ENCODE data around the gene PTPRC. TPM values are rescaled to one million over a fixed set of nuclear protein-coding genes. Genes with fewer than 3 reads are reported as not detected.

The PTPRC gene
- polyA plus RNA-seq, 5 donors = 7.0 to 10.8 (median 9.5) TPM

GRCh38 chr1:198701250-198701649 is 62.4 kb downstream of the PTPRC start:
- no peak for DNase-seq

- no peak for DNase-seq
Measured at GRCh38 chr1:198701766-198702539, 63.1 kb downstream of the PTPRC start.

- no peak for DNase-seq
Measured at GRCh38 chr1:198708761-198709525, 70.1 kb downstream of the PTPRC start.

- DNase-seq = no peak
Measured at GRCh38 chr1:198711837-198712236, 73.0 kb downstream of the PTPRC start.

- no peak for DNase-seq
Measured at GRCh38 chr1:198713081-198713480, 74.2 kb downstream of the PTPRC start.

GRCh38 chr1:198714271-198714670 is 75.4 kb downstream of the PTPRC start:
- DNase-seq = peak; percentile 49 to 64

- no peak for DNase-seq
Measured at GRCh38 chr1:198716051-198716450, 77.2 kb downstream of the PTPRC start.

GRCh38 chr1:198717510-198717909 is 78.7 kb downstream of the PTPRC start:
- no peak for DNase-seq

- no peak for DNase-seq
Measured at GRCh38 chr1:198723127-198723526, 84.3 kb downstream of the PTPRC start.

GRCh38 chr1:198725090-198725489 is 86.2 kb downstream of the PTPRC start:
- no peak for DNase-seq

GRCh38 chr1:198726455-198726854 is 87.6 kb downstream of the PTPRC start:
- DNase-seq = no peak

GRCh38 chr1:198729195-198729863 is 90.5 kb downstream of the PTPRC start:
- DNase-seq = no peak

- no peak for DNase-seq
Measured at GRCh38 chr1:198730952-198731351, 92.1 kb downstream of the PTPRC start.

GRCh38 chr1:198734323-198735008 is 95.6 kb downstream of the PTPRC start:
- DNase-seq = no peak

- DNase-seq = no peak
Measured at GRCh38 chr1:198741744-198742143, 102.9 kb downstream of the PTPRC start.

- DNase-seq = no peak
Measured at GRCh38 chr1:198747127-198747526, 108.3 kb downstream of the PTPRC start.

GRCh38 chr1:198749279-198749678 is 110.4 kb downstream of the PTPRC start:
- no peak for DNase-seq

GRCh38 chr1:198750081-198750480 is 111.2 kb downstream of the PTPRC start:
- no peak for DNase-seq

GRCh38 chr1:198751741-198752140 is 112.9 kb downstream of the PTPRC start:
- DNase-seq = no peak

GRCh38 chr1:198754670-198755069 is 115.8 kb downstream of the PTPRC start:
- no peak for DNase-seq

- no peak for DNase-seq
Measured at GRCh38 chr1:198755715-198756114, 116.9 kb downstream of the PTPRC start.

- DNase-seq = peak; percentile 12
Measured at GRCh38 chr1:198756470-198756869, 117.6 kb downstream of the PTPRC start.

Measured in right lung (tissue), 5 donors.